ENCODE measurements around the gene PRKN.

- TF ChIP-seq CTCF (IDR thresholded peaks at IDR 0.05; ENCODE audit: poor library complexity, severe bottlenecking) (no peak), EZH2 (IDR thresholded peaks at IDR 0.05; ENCODE audit: borderline replicate concordance, insufficient read depth, low read length, poor library complexity, severe bottlenecking) (no peak), RAD21 (conservative IDR thresholded peaks at IDR 0.05) (no peak), POLR2AphosphoS5 (IDR thresholded peaks at IDR 0.05) (no peak), EP300 (conservative IDR thresholded peaks at IDR 0.05; ENCODE audit: poor library complexity, severe bottlenecking) (no peak), REST (IDR thresholded peaks at IDR 0.05; ENCODE audit: borderline replicate concordance) (no peak), TAF1 (IDR thresholded peaks at IDR 0.05; ENCODE audit: low read depth) (no peak), SMC3 (conservative IDR thresholded peaks at IDR 0.05; ENCODE audit: poor library complexity) (no peak), MXI1 (conservative IDR thresholded peaks at IDR 0.05; ENCODE audit: poor library complexity, severe bottlenecking) (no peak)
Measured at GRCh38 chr6:162343936-162344645, 383.5 kb downstream of the PRKN start.

All from neural cell (in vitro differentiated cells).